Subcutaneous adipose tissue (tissue), 4 donors: ENCODE results near the gene RTN1. TPM values are rescaled to one million over a fixed set of nuclear protein-coding genes. Genes with fewer than 3 reads are reported as not detected.

Experiments
- total RNA-seq, 4 donors: library from RNA; depleted of rRNA; stranded (reverse); fragments of >200 nt; gene quantifications; one replicate each; pipeline ENCODE4 v1.1.0, GENCODE V29; 2016
- TF ChIP-seq, protein P1 (sequence below): fragments of 450-650 bp; IDR thresholded peaks from one replicate; pipeline ENCODE4 v1.5.1; 2016; ENCODE audit warnings: low read depth, mild to moderate bottlenecking, control low read depth, antibody characterized with exemption, moderate library complexity

RTN1 gene
- total RNA-seq, 4 donors from 2014 or later: 30.5 to 92.9 (median 49.8) TPM

DNA sequence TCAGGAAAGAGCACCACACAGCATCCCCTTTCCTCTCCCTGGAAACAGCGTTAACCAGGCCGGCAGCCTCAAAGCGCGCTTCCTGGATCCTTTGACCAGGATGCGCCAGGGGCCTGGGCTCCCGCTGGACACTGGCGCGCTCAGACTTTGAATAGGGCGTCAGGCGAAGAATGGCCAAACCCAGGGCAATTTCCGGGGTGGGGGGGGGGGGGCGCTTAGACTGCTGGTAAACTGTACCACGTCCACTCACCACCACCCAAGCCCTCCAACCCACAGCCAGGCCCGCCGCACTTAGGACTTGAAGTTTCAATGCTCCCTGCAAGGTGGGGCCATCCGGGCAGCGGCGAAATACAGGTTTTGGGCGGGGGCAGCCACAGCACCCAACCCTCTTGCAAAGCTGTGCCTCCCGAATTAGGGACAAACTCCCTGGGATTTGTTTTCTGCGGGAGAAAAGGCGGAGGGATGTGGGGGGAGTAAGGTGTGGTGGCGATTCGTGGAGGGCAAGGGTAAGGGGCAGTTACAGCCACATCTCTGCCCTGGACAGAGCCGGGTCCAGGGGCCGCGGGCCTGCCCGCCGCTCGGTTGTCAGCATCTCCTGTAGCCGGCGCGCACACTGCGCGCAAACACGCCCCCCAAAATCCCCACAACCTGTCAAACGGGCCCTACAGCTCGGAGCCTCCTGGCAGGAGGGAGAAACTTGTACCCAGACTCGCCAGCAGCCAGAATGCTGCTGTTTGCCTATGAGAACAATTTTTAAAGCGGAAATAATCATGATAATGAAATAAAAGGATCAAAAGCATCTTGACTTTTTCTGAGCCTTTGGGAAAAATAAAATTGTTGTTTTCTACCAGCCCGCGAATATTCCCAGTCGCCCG lies 958 bp downstream of the RTN1 start:
- TF ChIP-seq, protein P1, sequence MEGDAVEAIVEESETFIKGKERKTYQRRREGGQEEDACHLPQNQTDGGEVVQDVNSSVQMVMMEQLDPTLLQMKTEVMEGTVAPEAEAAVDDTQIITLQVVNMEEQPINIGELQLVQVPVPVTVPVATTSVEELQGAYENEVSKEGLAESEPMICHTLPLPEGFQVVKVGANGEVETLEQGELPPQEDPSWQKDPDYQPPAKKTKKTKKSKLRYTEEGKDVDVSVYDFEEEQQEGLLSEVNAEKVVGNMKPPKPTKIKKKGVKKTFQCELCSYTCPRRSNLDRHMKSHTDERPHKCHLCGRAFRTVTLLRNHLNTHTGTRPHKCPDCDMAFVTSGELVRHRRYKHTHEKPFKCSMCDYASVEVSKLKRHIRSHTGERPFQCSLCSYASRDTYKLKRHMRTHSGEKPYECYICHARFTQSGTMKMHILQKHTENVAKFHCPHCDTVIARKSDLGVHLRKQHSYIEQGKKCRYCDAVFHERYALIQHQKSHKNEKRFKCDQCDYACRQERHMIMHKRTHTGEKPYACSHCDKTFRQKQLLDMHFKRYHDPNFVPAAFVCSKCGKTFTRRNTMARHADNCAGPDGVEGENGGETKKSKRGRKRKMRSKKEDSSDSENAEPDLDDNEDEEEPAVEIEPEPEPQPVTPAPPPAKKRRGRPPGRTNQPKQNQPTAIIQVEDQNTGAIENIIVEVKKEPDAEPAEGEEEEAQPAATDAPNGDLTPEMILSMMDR: no peak

DNA sequence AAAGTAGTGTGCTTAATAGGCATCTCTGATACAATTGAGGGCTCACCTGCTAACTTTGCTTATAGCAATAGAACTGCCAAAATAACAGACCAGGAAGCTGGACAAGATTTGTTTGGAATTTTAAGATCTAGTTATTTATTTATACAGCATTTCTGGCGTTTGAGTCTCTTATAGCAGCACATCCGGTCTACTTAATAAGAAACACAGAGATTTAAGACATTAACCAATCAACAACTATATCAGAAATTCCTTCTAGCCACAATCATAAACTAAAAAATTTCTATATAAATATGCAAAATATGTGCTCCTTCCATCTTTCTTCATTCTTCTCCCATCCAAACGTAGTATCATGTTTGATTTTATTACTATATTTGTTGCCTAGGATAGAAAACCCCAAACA lies 2.6 kb downstream of the RTN1 start:
- TF ChIP-seq, protein P1: no peak

DNA sequence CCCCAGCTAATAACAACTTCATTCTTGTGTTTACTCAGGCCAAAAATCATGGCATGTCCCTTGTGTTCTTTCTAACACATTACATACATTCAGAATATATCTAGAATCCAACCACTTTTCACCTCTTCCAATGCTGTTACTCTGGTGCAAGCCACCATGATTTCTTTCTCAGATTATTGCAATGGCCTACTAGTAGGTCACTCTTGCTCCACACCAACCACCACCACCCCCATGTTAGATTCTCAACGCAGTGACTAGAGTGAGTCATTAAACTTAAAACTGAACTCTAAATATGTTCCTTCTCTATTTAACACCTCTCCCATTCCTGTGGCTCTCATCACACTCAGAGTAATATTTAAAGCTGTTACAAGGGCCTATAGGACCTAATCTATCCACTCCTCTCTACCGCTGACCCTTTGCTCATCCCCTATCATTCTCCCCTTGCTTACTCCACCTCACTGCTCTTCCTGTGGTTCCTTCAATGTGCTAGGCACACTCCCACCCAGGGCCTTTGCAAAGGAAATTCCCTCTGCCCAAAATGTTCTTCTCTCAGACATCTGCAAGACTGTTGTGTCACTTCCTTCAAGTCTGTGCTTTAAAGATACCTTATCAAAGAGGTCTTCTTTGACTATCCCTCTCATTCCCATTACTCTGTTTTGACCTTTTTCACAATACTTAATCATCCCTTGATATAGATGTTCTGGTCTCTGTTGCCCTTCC lies 6.6 kb downstream of the RTN1 start:
- TF ChIP-seq, protein P1: no peak

DNA sequence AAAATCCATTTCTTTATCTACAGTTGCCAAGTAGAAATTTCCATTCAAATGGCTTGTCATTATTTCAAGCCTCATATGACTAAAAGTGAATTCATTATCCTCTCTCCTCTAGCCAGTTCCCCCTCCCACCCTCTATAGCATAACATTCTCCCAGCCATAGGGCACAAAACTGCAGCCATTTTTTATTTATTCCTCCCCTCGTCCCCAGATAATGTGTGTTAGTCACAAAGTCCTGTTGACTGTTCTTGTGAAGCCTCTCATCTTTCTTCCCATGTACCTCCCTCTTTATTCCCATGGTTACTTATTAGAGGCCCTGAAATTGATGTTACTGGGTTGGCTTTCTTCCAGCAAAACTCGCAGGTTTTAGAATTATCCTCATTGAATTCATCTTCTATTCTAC lies 13.2 kb downstream of the RTN1 start:
- TF ChIP-seq, protein P1: no peak

DNA sequence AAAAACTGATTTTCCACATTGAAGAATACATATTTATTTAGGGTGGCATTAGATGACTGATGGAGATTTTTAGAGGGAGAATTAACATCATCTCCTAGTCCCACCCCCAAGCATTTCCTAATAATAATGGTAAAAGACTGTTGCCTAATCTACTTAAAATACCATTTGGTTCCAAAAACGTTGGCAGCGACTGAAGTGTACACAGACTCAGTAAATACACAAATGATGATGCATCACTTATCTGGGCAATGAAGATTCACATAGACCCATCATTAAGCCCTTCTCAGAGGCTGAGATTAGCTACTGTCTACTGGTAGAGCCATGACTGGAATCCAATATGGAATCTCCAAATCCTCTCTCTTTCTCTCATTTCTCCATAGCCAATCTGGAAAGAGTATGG lies 18.2 kb downstream of the RTN1 start:
- TF ChIP-seq, protein P1: no peak

DNA sequence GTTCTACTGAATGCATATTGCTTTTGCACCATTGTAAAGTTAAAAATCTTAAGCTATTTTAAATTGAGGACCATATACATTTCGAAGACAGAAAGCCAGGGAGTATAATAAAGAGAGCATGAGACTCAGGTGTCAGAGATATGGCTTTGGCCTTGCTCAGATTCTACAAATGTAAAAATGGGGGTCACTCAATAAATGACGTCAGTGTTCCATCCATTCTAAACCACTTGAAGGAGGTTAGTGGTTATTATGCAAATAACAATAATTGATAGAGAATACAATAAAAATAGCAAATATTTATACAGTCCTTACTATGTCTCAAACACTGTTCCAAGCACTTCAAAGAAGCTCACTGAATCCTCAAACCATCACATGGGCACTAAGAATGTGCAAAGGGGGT lies 20.1 kb downstream of the RTN1 start:
- TF ChIP-seq, protein P1: no peak

DNA sequence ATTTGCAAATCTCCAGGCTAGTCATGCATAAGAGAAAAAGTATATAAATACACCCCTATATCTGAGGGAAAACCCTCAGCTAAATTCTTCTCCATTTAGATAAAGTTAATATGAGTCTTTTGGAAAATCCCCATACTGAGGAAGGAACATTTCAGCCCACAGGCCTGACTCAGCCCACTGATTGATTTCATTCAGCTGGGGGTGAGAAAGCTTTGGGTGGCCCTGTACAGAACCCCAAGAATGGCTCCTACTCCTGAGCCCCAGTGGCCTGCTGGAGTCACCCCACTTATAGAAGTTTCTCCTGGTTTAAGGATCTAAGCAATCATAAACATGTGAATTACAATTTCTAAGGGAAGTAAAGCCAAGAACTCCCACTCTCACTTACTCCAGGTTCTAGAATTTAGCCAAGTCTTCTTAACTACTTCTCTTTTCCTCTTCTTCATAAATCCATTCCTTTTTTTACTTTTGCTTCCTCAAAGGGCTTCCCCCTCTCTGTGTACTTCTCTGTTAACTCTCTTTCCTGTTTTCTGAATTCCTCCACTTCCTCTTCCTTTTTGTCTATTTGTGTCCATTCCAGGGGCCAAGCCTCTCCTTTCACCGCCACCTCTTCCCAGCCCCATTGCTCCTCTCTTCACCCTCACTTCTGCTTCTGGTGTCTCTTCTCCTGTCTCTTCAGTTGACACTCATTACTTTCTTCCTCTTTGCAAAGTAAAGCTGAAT lies 21.0 kb downstream of the RTN1 start:
- TF ChIP-seq, protein P1: no peak
